ENCODE data around the gene SIM2. TPM values are rescaled to one million over a fixed set of nuclear protein-coding genes. Genes with fewer than 3 reads are reported as not detected.

Gene SIM2
- total RNA-seq, 1 donor from 2014 or later: not detected

DNA sequence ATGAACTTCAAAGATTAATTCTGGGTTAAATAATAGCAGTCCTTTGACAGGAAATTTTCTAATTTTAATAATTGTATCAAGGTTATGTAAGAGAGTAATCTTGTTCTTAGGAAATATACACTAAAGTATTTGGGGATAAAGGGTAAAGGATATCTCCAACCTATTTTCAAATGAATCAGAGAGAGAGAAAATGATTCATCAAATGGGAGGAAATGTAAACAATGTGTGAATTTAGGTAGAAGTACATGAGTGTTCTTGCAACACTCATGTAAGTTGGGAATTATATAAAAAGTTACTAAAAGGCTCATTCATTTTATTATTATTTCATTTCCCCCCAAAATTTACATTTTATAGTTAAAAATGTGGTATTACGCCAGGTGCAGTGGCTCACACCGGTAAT lies 20.4 kb upstream of the SIM2 start:
- H3K27me3 Mint-ChIP-seq (ENCODE audit: low read depth): peaks cover 81% of the 10 kb centered on the region
- no peak overlapping the region for H3K4me3 Mint-ChIP-seq
- H3K4me1 Mint-ChIP-seq: no peaks in the 10 kb centered on the region
- H3K9me3 Mint-ChIP-seq: peaks cover 30% of the 10 kb centered on the region
- H3K36me3 Mint-ChIP-seq: no peaks in the 10 kb centered on the region
- no peak overlapping the region for H3K27ac Mint-ChIP-seq
- TF ChIP-seq, protein P1, sequence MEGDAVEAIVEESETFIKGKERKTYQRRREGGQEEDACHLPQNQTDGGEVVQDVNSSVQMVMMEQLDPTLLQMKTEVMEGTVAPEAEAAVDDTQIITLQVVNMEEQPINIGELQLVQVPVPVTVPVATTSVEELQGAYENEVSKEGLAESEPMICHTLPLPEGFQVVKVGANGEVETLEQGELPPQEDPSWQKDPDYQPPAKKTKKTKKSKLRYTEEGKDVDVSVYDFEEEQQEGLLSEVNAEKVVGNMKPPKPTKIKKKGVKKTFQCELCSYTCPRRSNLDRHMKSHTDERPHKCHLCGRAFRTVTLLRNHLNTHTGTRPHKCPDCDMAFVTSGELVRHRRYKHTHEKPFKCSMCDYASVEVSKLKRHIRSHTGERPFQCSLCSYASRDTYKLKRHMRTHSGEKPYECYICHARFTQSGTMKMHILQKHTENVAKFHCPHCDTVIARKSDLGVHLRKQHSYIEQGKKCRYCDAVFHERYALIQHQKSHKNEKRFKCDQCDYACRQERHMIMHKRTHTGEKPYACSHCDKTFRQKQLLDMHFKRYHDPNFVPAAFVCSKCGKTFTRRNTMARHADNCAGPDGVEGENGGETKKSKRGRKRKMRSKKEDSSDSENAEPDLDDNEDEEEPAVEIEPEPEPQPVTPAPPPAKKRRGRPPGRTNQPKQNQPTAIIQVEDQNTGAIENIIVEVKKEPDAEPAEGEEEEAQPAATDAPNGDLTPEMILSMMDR (IDR thresholded peaks at IDR 0.05; ENCODE audit: unreplicated experiment): no peak
- no peak for DNase-seq (ENCODE audit: low spot score in 2 of 2, unreplicated experiment in 2 of 2)

DNA sequence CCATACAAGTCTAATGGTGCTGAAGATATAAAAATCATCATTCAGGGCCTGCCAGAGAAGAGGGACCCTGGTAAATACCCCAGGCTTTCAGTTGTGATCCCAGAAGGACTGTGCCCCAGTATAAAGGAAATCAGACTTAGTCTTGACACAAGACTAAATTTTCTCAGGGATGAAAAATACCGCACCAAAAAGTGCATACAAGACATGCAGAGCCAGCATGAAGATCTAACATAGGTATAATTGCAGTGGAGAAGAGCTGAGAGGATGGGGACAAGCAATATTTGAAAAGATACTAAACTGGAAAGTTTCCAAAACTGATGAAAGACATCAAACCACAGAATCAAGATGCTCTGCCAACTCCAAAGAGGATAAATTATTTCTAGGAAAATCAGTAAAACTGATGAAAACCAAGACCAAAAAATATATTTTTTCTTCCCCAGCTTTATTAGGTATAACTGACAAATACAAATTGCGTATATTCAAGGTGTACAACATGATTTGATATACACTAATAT lies 17.7 kb upstream of the SIM2 start:
- Mint-ChIP-seq H3K4me3 (no peak overlapping the region), H3K9me3 (peaks cover 30% of the 10 kb centered on the region), H3K36me3 (no peaks in the 10 kb centered on the region), H3K27me3 (ENCODE audit: low read depth) (peaks cover 90% of the 10 kb centered on the region), H3K4me1 (no peaks in the 10 kb centered on the region), H3K27ac (no peak overlapping the region)
- TF ChIP-seq, protein P1 (IDR thresholded peaks at IDR 0.05; ENCODE audit: unreplicated experiment): no peak
- no peak for DNase-seq (ENCODE audit: low spot score in 2 of 2, unreplicated experiment in 2 of 2)

DNA sequence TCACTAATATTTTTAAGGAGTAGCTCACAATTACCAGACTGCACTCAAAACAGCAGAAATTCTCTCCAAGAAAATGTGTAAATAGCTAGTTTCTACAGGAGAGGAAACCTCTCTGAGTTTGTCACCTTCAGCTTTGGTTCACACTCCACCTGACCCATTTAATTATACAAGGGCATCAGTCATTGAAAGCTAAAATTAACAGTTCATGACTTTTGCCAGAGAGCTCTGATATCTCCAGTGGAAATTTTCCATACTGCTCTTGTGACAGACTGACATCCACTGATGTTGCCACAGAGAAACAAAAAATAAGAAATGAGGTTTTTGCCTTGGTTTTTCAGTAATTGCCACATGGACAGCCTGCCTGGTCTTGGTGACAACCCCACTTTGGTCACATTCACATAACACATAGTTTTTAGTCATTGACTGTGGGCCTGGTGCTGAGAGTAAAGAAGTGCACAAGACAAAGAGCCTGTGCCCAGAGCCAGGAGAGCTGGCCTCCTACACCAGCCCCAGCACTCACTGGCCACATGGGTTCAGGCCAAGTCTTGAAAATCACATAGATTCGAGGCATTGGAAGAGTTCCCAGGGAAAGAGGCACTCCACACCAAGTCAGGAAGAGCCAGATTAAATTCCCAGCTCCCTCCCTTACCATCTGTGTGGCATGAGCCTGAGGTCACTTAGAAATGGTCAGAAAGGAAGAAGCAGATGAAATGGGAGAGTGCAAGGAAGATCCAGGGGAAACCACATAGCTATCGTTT lies 13.8 kb upstream of the SIM2 start:
- Mint-ChIP-seq H3K27me3 (ENCODE audit: low read depth) (peaks cover 94% of the 10 kb centered on the region), H3K27ac (no peak overlapping the region), H3K36me3 (no peaks in the 10 kb centered on the region), H3K4me1 (no peaks in the 10 kb centered on the region), H3K4me3 (no peak overlapping the region), H3K9me3 (peaks cover 21% of the 10 kb centered on the region)
- DNase-seq (ENCODE audit: low spot score in 2 of 2, unreplicated experiment in 2 of 2): no peak
- TF ChIP-seq, protein P1 (IDR thresholded peaks at IDR 0.05; ENCODE audit: unreplicated experiment): no peak

DNA sequence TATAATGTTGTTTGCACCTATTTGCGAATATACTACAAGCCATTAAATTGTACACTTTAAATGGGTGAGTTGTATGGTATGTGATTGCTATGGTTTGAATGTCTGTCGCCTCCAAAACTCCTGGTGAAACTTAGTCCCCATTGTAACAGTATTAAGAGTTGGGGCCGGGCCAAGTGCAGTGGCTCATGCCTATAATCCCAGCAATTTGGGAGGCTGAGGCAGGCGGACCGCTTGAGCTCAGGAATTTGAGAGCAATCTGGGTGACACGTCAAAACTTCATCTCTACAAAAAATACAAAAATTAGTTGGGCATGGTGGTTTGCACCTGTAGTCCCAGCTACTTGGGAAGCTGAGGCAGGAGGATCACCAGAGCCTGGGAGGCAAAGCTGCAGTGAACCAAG lies 12.0 kb upstream of the SIM2 start:
- Mint-ChIP-seq H3K4me3 (no peak overlapping the region), H3K9me3 (peaks cover 5% of the 10 kb centered on the region), H3K27me3 (ENCODE audit: low read depth) (peaks cover 94% of the 10 kb centered on the region), H3K36me3 (no peaks in the 10 kb centered on the region), H3K4me1 (peaks cover 14% of the 10 kb centered on the region), H3K27ac (no peak overlapping the region)
- TF ChIP-seq, protein P1 (IDR thresholded peaks at IDR 0.05; ENCODE audit: unreplicated experiment): no peak
- no peak for DNase-seq (ENCODE audit: low spot score in 2 of 2, unreplicated experiment in 2 of 2)

DNA sequence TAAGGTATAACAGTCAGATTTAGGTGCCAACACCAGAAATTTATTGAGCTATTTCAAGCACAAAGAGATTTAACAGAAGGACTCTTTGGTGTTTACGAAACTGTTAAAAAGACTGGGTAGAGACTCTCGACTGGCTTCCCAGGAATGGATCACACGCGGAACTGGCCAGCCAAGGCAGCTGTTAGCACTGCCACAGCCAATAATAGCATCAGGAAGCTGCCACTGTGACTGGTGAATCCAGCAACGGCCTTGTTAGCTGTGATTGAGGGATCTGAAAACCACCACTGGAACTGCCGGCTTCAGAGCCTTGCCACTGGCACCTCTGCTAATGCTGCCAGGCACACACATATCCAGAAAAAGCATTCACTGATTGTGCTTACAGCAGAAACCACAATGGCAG lies 10.6 kb upstream of the SIM2 start:
- no peak for DNase-seq (ENCODE audit: low spot score in 2 of 2, unreplicated experiment in 2 of 2)
- H3K27me3 Mint-ChIP-seq (ENCODE audit: low read depth): peaks cover 95% of the 10 kb centered on the region
- no peaks in the 10 kb centered on the region for H3K36me3 Mint-ChIP-seq
- no peak overlapping the region for H3K27ac Mint-ChIP-seq
- TF ChIP-seq, protein P1 (IDR thresholded peaks at IDR 0.05; ENCODE audit: unreplicated experiment): no peak
- peaks cover 19% of the 10 kb centered on the region for H3K4me1 Mint-ChIP-seq
- no peaks in the 10 kb centered on the region for H3K9me3 Mint-ChIP-seq
- no peak overlapping the region for H3K4me3 Mint-ChIP-seq

All from mesothelial cell of epicardium (in vitro differentiated cells).